Mesothelial cell of epicardium (in vitro differentiated cells): Measurements from ENCODE around the gene PI16. TPM values are rescaled to one million over a fixed set of nuclear protein-coding genes. Genes with fewer than 3 reads are reported as not detected.

ENCODE experiments used
- DNase-seq, 2 experiments: peaks; one replicate each; pipeline ENCODE4 v3.0.0; 2021; ENCODE audit warnings: low spot score in 2 of 2; ENCODE audit not compliant: unreplicated experiment in 2 of 2
- H3K27ac Mint-ChIP-seq: 2 replicates; pipeline ENCODE4 v1.8.0; 2021; ENCODE audit warnings: mixed read lengths
- H3K27me3 Mint-ChIP-seq: 2 replicates; pipeline ENCODE4 v1.8.0; 2021; ENCODE audit warnings: low read depth, mixed read lengths
- H3K36me3 Mint-ChIP-seq: 2 replicates; pipeline ENCODE4 v1.8.0; 2021; ENCODE audit warnings: mixed read lengths
- H3K4me1 Mint-ChIP-seq: 2 replicates; pipeline ENCODE4 v1.8.0; 2021; ENCODE audit warnings: mixed read lengths
- H3K4me3 Mint-ChIP-seq: 2 replicates; pipeline ENCODE4 v1.8.0; 2021; ENCODE audit warnings: mild to moderate bottlenecking, moderate library complexity, mixed read lengths
- H3K9me3 Mint-ChIP-seq: 2 replicates; pipeline ENCODE4 v1.8.0; 2021; ENCODE audit warnings: mixed read lengths
- CTCF ChIP-seq: fragments of 200-600 bp; sonication (generic); IDR thresholded peaks from one replicate; pipeline ENCODE4 v1.5.0; 2021; ENCODE audit warnings: antibody characterized with exemption; ENCODE audit not compliant: unreplicated experiment
- total RNA-seq: library from RNA; stranded (reverse); gene quantifications from 3 replicates; pipeline ENCODE4 v1.2.1, GENCODE V29; 2021

PI16 gene
- total RNA-seq, 1 donor from 2014 or later: not detected

DNA sequence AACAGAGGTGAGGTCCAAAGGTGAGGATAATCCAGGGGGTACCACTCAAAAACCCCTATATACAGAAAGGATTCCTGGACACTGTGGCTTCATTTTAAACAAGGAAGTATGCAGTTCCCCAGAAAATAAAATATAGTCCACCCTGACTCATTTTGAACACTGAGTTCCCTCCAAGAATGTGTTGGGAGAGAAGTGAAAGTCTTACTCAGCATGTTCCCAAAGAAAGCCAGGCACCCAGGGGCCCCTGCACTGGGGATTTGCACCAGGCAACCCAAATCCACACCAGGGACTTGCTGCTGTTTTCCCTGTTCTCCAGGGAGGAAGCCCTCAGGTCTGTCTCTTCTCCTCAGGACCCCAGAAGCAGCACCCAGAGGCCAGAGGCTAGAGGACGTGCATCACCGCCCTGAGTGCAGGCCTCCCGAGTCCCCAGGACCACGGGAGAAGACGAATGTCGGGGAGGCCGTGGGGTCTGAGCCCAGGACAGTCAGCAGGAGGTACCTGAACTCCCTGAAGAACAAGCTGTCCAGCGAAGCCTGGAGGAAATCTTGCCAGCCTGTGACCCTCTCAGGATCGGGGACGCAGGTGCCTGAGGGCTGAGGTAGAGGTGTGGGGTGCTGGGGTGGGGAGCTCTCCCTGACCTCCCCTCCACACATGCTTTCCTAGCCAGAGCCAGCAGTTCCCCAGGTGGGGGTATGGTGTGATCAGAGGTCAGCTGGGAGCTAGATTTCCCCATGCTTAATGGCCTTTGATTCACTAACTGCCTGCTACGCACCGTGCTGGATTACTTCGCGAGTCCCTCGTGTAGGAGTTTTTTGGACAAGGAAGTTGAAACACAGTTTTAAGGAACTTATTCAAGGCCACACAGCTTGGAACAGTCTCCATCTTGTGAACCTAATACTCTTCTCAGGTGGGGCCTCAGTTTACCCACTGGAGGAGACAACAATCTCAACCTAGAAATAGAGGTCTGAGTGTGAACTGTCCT lies 54.2 kb downstream of the PI16 start:
- no peak for DNase-seq
- H3K4me1 Mint-ChIP-seq: no peaks in the 10 kb centered on the region
- no peaks in the 10 kb centered on the region for H3K27me3 Mint-ChIP-seq
- H3K27ac Mint-ChIP-seq: no peak overlapping the region
- no peak overlapping the region for H3K4me3 Mint-ChIP-seq
- H3K36me3 Mint-ChIP-seq: no peaks in the 10 kb centered on the region
- no peaks in the 10 kb centered on the region for H3K9me3 Mint-ChIP-seq
- TF ChIP-seq CTCF: no peak

DNA sequence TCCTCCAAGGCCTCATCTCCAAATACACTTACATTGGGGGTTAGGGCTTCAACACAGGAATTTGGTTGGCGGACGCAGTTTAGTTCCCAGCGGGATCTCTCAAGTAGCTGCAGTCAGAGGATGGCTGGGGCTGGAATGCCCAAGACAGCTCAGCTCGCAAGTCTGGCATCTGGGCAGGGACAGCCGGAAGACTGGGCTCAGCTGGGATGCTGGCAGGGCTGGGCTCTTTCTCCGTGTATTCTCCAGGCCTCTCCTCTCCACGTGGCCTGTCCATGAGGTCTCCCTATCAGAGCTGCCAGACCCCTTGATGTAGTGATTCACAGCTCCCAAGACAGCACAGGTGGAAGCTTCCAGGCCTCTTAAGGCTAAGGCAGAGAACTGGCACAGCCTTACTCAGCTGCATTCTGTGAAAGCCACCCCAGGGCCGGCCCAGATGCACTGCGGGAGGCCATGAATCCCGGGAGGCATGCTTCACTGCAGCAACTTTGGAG lies 55.9 kb downstream of the PI16 start:
- Mint-ChIP-seq H3K4me3 (no peak overlapping the region), H3K27ac (no peak overlapping the region), H3K4me1 (no peaks in the 10 kb centered on the region), H3K27me3 (no peaks in the 10 kb centered on the region), H3K36me3 (no peaks in the 10 kb centered on the region), H3K9me3 (no peaks in the 10 kb centered on the region)
- DNase-seq: no peak
- TF ChIP-seq CTCF: no peak

DNA sequence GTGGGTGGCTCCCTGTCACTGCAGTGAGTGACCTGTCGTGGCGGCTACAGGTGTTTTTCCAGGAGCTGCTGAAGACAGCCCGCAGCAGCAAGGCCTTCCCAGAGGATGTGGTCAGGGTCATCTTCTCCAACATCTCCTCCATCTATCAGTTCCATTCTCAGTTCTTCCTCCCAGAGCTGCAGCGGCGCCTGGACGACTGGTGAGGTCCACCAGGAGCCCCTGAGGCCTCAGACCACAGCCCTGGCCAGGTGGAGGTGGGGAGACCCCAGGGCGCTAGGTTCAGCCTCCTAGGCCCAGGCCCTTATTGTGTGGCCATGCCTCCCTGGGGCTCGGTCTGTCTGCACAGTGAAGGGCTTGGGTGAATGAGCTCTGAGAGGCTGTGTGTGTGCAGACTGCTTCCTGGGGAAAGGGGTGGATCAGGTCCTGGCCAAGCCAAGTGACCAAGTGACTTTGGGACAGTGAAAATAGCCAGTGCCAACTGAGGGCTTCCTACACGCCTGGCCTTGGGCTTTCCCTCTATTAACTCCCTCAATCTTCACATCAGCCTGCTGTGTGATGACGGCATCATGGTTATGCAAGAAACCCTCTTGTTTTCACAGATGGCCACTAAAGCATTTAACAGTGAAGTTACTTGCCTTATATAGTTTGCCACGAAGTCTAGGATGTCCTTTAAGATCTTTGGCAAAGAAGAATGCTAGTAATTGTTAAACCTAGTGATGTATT lies 57.3 kb downstream of the PI16 start:
- H3K4me1 Mint-ChIP-seq: no peaks in the 10 kb centered on the region
- no peaks in the 10 kb centered on the region for H3K27me3 Mint-ChIP-seq
- no peaks in the 10 kb centered on the region for H3K9me3 Mint-ChIP-seq
- no peak for DNase-seq
- no peak overlapping the region for H3K27ac Mint-ChIP-seq
- no peak for TF ChIP-seq CTCF
- H3K36me3 Mint-ChIP-seq: no peaks in the 10 kb centered on the region
- H3K4me3 Mint-ChIP-seq: no peak overlapping the region

DNA sequence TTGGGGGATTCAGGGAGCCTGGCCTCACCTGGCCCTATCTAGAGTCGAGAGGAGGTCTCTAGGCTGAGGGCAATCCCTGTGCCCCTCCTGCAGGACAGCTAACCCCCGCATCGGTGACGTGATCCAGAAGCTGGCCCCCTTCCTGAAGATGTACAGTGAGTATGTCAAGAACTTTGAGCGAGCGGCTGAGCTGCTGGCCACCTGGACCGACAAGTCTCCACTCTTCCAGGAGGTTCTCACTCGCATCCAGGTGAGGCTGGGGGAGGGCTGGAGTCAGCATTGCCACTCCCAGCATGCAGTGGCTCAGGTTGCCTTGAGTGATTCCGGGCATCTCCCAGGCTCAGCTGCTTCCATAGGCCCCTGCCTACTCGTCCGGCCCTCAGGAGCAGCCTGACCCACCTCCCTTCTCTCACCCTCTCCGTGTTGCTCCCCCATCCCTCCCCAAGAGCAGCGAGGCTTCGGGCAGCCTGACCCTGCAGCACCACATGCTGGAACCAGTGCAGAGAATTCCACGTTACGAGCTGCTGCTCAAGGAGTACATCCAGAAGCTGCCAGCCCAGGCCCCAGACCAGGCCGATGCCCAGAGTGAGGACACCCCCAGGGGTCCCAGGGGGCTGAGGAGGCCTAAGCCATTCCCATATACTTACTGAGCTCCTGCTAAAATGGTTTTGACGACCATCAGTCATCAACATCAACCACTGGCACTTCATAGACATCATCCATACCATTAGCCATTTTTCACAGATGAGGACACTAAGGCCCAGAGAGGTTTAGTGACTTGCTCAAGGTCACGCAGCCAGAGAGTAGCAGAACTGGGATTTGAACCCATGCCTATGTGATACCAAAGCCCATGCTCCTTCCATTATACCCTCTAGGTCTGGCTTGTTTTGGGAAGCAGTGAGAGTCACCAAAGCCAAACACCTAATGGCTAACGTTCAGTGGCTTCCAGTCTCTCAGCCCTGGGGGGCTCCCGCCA lies 59.3 kb downstream of the PI16 start:
- H3K9me3 Mint-ChIP-seq: no peaks in the 10 kb centered on the region
- TF ChIP-seq CTCF: no peak
- H3K27ac Mint-ChIP-seq: no peak overlapping the region
- peaks cover 7% of the 10 kb centered on the region for H3K4me1 Mint-ChIP-seq
- H3K36me3 Mint-ChIP-seq: no peaks in the 10 kb centered on the region
- H3K4me3 Mint-ChIP-seq: no peak overlapping the region
- no peak for DNase-seq
- H3K27me3 Mint-ChIP-seq: no peaks in the 10 kb centered on the region

Other genes with a start within 250 kb of the PI16 start
- gene CPNE5, start 115.3 kb upstream of the PI16 start, total RNA-seq: 0.51 to 1.7 TPM (median 1.2 TPM) in 3 replicates
- gene PPIL1, start 79.9 kb upstream of the PI16 start, total RNA-seq: 32.7 to 34.3 TPM (median 34.2 TPM) in 3 replicates
- 39.1 to 42.0 TPM (median 39.7 TPM) in 3 replicates for gene C6orf89, start 68.8 kb upstream of the PI16 start, total RNA-seq
- gene MTCH1, start 31.5 kb downstream of the PI16 start, total RNA-seq: 148 to 153 TPM (median 151 TPM) in 3 replicates
- not detected in 3 replicates for gene FGD2, start 50.9 kb downstream of the PI16 start, total RNA-seq
- 26.2 to 30.3 TPM (median 28.6 TPM) in 3 replicates for gene PIM1, start 215.4 kb downstream of the PI16 start, total RNA-seq